Activated CD8-positive, alpha-beta memory T cell treated with anti-CD3 and anti-CD28 coated beads, Interleukin-2, amount 50 U/mL, for 1 hour (primary cell): ENCODE measurements around the gene STK32B.

Experiments
- DNase-seq: peaks from one replicate; pipeline ENCODE4 v3.0.0-alpha.2; 2020; ENCODE audit errors: extremely low read depth

Gene STK32B

DNA sequence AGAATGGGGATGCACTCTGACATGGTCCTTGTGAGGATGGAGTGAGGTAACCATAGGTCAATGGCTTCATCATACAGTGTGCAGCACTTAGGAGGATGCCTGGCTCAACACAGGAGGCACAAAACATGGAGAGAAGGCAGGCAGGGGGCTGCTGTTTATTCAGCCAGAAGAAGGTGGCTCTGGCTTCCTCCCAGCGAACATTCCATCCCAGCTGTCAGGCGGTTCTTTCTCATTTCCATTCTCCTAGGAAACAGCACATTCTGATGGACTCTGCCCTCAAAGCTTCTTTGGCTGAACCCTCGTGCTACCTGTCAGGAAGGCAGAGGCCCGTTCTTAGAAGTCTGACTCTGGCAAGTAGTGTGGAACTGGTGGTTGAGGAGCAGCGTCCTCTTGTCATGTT is 18.6 kb downstream of the STK32B start:
- no peak for DNase-seq

DNA sequence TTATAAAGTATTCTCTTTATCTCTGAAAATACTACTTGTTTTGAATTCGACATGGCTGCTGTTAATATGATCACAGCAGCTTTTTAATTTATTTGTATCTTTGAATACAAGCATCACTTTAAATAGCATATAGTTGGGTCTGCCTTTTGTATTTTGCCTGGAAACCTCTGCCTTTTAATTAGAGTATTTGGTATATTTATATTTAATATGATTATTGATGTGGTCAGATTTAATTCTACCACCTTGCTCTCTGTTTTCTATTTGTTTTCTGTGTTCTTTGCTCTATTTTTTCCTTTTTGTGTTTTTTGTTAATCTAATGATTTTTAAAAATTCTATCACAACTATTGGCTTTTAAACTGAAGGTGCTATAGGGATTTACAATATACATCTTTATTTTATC is 21.7 kb downstream of the STK32B start:
- no peak for DNase-seq

DNA sequence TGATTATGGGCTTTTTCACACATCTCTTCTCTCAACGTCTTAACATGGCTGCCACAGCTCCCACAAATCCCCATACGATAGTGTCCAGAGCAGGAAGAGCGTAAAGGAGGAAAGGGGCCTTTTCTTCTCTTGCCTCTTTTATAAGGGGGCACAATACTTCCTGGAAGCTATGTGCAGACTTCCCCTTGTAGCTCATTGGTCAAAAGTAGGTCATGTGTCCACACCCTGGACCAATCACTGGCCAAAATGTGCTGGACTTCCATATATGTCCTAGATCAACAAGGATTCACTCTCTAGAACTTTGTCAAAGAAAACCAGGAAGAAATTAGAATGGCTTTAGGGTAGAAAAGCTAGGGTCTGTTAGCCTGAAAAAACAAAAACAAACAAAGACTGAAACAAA is 26.7 kb downstream of the STK32B start:
- DNase-seq = no peak

DNA sequence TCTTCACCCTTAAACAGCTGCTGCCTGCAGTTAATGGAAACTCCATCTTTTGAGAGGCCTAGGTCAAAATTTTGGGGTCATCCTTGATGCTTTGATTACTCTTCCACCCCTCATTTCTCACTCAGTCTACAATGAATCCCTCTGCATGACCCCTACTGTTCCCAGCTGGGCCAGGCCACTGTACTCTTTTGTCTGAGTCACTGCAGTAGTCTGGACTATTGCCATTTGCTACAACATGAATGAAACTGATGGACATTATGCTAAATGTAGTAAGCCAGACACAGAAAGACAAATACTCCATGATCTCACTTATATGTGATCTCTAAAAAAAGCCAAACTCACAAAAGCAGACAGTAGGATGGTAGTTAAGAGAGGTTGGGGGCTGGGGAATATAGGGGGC is 28.3 kb downstream of the STK32B start:
- no peak for DNase-seq

DNA sequence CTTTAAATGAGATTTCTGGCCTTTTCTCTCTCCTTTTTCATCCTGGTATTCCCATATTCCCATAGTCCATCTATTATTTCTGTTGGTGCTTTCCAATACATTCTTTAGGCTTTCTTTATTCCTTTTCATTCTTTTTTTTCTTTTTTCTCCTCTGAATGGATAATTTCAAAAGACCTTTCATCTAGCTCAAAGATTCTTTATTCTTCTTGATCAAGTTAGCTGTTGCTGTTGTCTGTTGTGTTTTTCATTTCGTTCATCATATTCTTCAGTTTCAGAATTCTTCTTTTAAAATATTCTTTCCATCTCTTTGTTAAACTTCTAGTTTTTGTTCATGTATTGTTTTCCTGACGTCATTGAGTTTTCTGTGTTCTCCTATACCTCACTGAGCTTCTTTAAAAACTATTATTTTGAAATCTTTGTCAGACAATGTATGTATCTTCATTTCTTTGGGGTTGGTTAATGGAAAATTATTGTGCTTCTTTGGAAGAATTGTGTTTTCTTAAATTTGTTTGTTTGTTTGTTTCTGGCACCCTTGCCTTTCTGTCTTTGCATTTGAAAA is 30.2 kb downstream of the STK32B start:
- no peak for DNase-seq

DNA sequence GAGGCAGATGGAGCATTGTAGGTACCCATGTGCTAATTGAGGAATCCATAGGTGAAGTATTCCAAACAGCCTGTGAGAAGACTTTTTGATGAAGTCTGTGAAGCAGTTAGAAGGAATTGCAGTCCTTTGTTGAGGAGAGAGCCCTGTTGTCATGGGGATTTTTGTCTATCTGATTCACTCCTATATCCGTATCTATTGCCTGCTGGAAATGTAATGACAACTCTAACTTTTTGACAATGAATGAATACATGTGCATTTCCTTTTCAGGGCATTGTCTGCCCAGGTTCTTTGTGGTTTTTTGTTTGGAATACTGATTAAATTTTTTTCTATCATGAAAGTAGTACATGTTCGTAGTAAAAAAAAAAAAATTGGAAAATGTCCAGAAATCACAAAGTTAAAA is 31.1 kb downstream of the STK32B start:
- DNase-seq = no peak

DNA sequence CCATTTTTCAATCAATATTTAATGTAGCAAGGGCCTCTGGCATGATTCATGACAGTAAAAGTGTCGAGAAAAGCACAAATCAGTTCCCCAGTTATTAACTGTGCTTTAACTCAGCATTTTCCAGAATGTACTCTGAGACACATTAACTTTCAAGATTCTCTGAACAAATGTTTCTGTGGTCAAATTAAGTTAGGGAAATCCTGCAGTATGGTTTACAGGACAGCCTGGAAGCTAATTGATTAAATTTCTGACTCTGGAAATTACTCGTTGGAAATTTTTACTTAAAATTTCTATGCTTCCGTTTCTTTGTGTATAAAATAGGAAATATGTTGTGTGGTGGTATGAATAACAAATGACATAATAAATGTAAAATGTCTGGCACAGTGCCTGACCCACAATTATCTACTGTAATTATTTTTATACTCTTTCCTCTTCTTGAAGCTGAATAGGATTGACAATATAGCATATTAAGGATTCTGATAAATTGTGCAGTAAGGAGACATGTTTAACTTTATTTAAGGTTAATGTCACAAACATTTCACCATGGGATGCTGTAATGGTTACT is 33.7 kb downstream of the STK32B start:
- DNase-seq = no peak

DNA sequence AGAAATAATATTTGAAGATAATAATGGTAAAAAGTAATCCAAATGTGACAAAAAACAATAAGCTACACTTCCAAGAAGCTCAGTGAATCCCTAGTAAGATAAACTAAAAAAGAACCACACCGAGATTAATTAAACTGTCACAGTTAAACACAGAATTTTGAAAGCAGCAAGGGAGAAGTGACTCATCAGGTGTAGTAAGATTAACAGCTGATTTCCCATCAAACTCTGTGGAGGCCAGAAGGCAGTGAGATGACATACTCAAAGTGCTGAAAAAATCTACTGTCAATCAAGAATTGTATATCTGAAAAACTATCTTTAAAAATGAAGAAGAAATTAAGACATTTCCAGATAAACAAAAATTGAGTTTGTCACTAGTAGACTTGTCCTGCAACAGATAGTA is 35.3 kb downstream of the STK32B start:
- no peak for DNase-seq

DNA sequence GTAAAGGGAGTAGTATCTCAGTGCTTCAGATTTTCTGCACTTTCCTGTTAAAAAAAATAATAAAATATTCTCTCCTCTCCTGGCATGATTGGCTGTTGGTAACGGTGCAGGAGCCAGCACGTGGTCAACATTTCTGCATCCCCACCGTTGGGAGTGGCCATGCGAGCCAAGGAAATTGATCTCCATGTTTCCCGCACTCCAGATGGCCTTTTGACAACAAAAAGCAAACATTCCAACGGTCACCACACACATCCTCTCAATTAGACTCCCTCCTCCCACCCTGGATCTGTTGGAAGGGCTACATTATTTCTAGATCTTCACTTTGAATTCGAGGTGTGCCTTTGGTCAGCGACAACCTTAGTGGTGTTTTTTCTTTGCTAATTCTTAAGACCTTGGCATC is 45.0 kb downstream of the STK32B start:
- DNase-seq = no peak

DNA sequence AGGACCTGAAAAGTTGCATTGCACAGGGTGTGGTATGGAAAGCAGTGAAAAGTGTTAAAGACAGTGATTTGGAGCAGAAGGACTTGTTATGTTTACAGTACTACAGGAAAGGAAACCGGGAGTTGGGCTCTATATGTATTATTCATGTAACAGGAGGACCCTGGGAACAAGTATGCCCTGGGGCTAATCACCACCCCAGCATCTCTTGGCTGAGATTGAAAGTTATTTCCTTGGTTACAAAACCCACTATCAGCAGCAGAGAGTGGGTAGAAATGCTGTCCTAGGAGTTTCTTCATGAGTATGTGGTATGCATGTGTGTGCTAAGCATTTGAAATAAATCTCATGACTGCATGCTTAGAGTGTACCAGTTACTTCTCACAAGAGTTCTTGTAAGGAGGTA is 46.9 kb downstream of the STK32B start:
- DNase-seq = no peak

DNA sequence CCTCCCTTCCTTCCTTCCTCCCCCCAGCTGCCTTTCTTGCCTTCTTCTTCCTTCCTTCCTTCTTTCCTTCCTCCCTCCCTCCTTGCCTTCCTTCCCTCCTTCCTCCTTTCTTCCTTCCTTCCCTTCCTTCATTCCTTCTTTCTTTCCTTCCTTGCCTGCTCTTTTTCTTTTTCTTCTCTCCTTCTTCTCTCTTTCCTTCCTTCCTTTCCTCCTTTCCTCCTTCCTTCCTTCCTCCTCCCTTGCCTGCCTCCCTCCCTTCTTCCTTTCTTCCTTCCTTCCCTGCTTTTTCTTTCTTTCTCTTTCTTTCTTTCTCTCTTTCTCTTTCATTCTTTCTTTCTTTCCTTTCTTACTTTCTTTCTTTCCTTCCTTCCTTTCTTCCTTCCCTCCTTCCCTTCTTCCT is 49.1 kb downstream of the STK32B start:
- DNase-seq = no peak

DNA sequence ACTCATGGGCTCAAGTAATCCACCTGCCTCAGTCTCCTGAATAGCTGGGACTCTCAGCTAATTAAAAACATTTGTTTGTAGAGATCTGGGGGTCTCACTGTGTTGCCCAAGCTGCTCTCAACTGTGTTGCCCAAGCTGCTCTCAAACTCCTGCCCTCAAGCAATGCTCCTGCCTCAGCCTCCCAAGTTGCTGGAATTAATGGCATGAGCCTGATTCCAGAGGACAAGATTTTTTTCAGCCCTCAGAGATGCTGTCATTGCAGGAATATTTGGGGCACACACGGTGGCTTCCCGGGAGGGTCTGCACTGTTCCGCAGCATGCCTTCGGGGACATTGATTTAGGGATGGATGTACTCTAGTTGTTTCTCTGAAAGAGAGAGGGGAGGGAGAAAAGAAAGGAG is 49.7 kb downstream of the STK32B start:
- no peak for DNase-seq

DNA sequence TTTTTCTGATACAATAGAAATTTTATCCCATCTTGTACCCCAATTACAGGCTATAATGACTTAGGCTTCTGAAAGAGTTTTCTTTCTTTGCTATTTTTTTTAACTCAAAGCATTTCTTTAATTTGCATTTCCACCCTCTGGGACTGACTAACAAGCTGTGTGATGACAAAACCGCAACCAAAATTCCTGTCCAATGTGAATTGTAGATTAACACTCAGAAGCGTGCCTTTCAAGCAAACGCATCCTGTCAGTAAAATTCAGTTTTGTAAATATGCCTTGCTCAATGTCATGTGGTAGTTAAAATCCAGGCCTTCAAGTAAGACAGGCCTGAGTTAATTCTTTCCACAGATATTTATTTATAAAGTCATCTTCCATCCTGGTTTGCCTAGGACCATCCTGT is 50.3 kb downstream of the STK32B start:
- no peak for DNase-seq

DNA sequence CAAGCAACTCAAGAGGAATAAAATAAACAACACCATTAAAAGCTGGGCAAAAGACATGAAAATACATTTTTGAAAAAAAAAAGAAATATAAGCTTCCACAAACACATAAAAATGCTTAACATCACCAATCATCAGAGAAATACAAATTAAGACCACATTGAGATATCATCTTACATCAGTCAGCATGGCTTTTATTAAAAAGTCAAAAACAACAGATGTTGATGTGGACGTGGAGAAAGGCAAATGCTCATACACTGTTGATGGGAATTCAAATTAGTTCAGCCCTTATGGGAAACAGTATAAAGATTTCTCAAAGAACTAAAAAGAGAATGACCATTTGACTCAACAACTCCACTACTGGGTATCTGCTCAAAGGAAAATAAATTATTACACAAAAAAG is 59.6 kb downstream of the STK32B start:
- DNase-seq = no peak

DNA sequence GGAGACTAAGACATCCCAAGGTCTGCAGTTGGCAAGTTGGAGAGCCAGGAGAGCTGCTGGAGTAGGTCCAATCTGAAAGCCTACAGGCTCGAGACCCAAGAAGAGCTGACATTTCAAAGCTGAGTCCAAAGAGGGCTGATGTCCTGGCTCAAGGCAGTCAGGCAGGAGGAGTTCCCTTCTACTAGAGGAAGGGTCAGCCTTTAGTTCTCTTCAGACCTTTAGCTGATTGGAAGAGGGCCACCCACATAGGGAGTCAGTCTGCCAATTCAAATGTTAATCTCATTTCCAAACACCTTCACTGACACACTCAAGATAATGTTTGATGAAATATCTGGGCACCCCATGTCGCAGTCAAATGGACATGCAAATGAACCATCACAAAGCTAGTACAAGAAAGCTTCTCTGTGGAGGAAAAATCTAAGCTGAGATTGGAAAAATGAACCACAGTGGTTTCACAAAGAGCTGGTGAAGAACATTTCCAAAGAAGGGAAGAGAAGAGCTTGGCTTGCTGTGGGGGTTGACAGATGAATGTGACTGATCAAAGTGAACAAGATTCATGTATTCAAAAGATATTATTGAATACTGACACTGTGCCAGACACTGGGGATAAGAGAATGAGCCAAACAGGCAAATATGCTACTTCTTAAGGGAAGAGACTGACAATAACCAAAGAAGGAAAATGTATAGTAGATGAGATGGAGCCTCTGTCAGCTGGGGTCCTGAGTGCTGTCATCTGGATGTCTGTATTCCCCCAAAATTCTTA is 61.2 kb downstream of the STK32B start:
- no peak for DNase-seq

DNA sequence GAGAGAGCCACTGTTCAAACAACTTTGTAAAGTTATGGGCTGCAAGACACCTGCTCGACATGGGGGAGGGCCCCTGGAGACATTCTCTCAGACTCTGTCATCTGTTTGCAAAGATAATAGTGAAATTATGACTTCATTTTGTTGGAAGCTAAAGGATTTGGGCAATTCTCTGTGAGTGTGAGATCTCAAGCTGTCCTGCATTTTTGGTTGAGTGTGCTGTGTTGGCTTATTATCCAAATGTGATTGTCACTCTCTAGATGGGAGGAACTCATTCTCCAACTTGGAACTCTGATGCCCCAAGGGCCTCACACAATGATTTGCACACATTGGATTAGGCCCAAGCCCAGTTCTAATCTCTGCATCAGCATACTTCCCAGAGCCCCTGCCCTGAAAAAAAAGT is 63.7 kb downstream of the STK32B start:
- DNase-seq = no peak

DNA sequence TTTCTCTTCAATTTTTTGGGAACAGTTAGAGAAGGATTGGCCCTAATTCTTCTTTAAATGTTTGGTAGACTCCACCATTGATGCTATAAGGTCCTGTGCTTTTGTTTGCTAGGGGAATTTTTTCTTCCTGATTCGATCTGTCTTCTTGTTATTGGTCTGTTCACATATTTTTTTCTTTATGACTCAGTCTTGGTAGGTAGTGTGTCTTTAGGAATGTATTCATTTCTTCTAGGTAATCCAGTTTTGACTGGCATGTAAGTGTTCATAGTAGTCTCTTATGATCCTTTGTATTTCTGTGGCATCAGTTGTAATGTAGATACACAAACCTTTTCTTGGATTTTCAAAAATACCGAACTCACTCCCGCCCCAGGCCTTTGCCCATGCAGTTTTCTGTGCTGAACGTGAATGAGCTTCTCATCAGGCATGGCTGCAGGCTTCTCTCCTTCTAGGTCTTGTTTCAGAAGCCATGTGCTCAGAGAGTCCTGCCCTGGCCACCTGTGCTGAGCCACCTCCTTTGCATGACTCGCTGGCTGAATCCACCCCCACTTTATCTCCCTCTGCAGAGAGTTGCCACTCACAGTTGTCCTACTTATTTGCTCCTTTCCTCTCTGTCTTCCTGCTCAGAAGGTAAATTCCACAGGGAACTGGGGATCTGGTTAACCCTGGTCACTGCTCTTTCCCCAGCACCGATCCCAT is 67.0 kb downstream of the STK32B start:
- no peak for DNase-seq

DNA sequence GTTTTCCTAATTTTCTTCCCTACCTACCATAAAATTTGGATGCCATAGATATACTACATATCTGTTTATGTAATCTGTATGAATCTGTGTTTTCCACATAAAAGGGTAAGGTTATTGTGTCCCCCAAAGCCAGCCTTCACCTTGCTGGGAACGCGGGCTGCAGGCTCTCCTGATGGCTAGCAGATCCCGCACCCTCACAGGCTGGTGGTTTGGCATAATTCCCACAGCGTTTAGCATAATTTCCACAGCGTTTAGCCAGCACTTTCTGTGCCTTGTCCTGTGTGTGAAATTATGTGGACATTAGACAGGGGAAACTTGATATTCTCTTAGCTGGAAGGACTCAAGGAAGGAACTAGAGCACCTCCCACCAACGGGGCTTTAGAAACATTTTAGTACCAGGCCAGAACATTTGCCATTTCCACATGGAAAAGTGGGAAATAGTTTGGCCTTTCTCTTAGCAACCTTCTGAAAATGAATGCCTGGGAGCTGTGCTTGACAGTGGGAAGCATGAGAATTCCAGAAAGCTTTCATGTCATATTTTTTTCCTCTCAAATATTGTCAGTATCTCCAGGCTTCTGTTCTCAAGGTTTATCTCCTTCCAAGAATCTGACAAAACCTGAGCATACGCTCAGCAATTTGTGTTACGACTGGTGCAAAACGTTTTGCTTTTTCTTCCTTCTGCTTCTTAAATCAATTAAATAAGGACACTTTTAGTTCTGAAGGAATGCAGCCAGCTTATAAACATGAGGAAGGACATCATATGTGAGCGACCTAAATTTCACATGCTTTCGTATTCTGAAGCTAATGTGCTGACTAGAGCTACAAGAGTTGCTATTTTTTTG is 67.9 kb downstream of the STK32B start:
- no peak for DNase-seq

DNA sequence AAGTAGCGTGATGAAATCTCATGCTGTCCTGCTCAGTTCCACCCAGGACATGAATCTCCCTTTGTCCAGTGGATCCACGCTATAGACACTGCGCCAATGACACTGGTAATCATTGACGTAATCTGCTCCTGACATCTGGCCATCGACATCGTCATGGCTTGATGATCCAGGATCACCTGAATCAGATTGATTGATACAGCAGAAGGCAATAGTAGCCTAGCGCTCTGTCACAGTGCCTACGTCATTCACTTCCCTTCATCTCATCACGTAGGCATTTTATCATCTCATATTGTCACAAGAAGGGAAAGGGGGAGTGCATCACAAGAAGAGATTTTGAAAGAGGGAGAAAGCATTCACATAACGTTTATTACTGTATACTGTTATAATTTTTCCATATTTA is 68.8 kb downstream of the STK32B start:
- DNase-seq = no peak

DNA sequence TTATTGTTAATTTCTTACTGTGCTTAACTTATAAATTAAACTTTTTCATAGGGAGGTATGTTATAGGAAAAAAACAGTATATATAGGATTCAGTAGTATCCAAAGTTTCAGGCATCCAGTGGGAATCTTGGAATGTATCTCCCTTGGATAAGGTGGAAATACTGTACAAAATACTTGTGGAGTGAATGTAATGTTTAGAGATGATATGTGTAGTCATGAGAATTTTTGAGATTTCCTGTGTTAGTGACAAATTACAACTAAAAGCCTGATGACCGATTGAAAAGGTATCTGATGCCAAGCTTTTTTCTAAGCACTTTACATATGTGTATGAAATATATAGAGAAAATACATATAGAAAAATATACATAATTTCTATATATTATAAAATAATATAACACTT is 69.2 kb downstream of the STK32B start:
- no peak for DNase-seq

DNA sequence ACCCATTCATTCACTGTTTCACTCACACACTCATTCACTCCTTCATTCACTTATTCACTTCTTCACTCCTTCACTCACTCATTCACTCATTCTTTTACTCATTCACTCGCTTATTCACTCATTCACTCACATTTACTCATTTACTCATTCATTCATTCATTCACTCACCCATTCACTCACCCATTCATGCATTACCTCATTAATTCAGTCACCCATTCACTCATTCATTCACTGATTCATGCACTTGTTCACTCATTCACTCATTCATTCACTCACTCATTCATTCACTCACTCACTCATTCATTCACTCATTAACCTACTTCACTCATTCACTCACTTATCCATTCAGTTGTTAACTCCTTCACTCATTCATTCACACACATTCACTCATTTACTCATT is 70.8 kb downstream of the STK32B start:
- DNase-seq = no peak

DNA sequence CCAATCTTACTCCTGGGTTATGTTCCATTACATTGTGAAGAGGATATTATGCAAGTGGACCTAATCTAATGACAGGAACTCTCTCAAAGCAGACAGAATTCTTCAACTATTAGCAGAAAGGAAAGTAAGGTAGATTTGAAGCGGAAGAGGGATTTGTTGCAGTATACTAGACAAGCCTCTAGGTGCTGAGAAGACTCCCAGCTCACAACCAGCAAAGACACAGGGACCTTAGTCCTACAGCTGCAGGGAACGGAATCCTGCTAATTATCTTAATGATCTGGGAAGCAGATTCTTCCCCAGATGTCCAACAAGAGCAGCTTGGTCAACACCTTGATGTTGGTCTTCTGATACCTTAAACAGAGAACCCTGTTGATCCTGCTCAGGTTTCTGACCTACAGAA is 73.6 kb downstream of the STK32B start:
- no peak for DNase-seq
